Common myeloid progenitor, CD34-positive (primary cell): Measurements from ENCODE around the gene TGFA.

Experiments
- CTCF ChIA-PET: fragments of 350-600 bp; sonication (Branson Sonifier 250); formaldehyde crosslinking; loops from one replicate; lab custom pipeline; 2021; ENCODE audit warnings: antibody characterized with exemption; lab: Charles Lee
- POLR2A ChIA-PET: fragments of 350-600 bp; sonication (Branson Sonifier 250); formaldehyde crosslinking; loops from one replicate; lab custom pipeline; 2021; ENCODE audit warnings: antibody characterized with exemption; lab: Charles Lee
- DNase-seq, 3 donors: peaks; one replicate each; pipeline versions ENCODE4 v3.0.0 to v3.0.0-alpha.2; 2013
- H3K27ac ChIP-seq, 2 experiments: 1 replicate in 1 of 2; 2 replicates in 1 of 2; pipeline ENCODE4 v1.7.0; 2013; ENCODE audit warnings: inconsistent platforms in 2 of 2, low read length in 2 of 2, mild to moderate bottlenecking in 2 of 2, low read depth in 1 of 2, moderate library complexity in 1 of 2; ENCODE audit not compliant: severe bottlenecking in 2 of 2, insufficient read depth in 1 of 2, poor library complexity in 1 of 2
- H3K27me3 ChIP-seq, 5 experiments: replicated peaks in 2 of 5; 1 replicate in 3 of 5; 2 replicates in 2 of 5; pipeline versions ENCODE4 v1.6.1 to v1.7.0; 2013; ENCODE audit warnings: low read length in 4 of 5, mild to moderate bottlenecking in 2 of 5, moderate library complexity in 2 of 5, inconsistent platforms in 1 of 5; ENCODE audit not compliant: insufficient read depth in 5 of 5, control insufficient read depth in 4 of 5
- H3K36me3 ChIP-seq, 4 experiments: 1 replicate in 2 of 4; 2 replicates in 2 of 4; pipeline versions ENCODE4 v1.6.1 to v1.7.0; 2013; ENCODE audit warnings: low read length in 3 of 4, control low read depth in 1 of 4, mild to moderate bottlenecking in 1 of 4; ENCODE audit not compliant: control insufficient read depth in 4 of 4, insufficient read depth in 4 of 4
- H3K4me1 ChIP-seq, 4 experiments: 1 replicate in 3 of 4; 2 replicates in 1 of 4; pipeline versions ENCODE4 v1.6.1 to v1.7.1; 2013; ENCODE audit warnings: low read length in 3 of 4, mild to moderate bottlenecking in 3 of 4, control low read depth in 1 of 4, inconsistent platforms in 1 of 4, moderate library complexity in 1 of 4; ENCODE audit not compliant: control insufficient read depth in 4 of 4, insufficient read depth in 4 of 4; ENCODE audit errors: control extremely low read depth in 1 of 4
- H3K4me3 ChIP-seq, 7 experiments: 1 replicate in 4 of 7; 2 replicates in 3 of 7; pipeline versions ENCODE4 v1.5.1 to v1.7.0; 2013; ENCODE audit warnings: mild to moderate bottlenecking in 7 of 7, low read length in 6 of 7, moderate library complexity in 6 of 7, inconsistent platforms in 2 of 7, low read depth in 2 of 7, control low read depth in 1 of 7; ENCODE audit not compliant: insufficient read depth in 4 of 7, control insufficient read depth in 1 of 7; ENCODE audit errors: extremely low read depth in 1 of 7
- H3K9me3 ChIP-seq, 5 experiments: 1 replicate in 4 of 5; 2 replicates in 1 of 5; pipeline versions ENCODE4 v1.6.1 to v1.7.1; 2013; ENCODE audit warnings: low read length in 4 of 5, mild to moderate bottlenecking in 2 of 5, inconsistent platforms in 1 of 5, low read depth in 1 of 5, moderate library complexity in 1 of 5; ENCODE audit not compliant: control insufficient read depth in 4 of 5, insufficient read depth in 2 of 5; ENCODE audit errors: control extremely low read depth in 1 of 5
- whole genome bisulfite sequencing: methylation state at CpG from one replicate; pipeline ENCODE4 v1.1.5; 2013; ENCODE audit not compliant: insufficient coverage; 5-methylcytosine and 5-hydroxymethylcytosine counted together

The TGFA gene

GRCh38 chr2:70411483-70412125 is 142.0 kb downstream of the TGFA start:
- H3K9me3 ChIP-seq, result no peaks in the 10 kb centered on the region
- H3K27ac ChIP-seq, result no peak overlapping the region
- DNase-seq, result no peak
- POLR2A ChIA-PET, result no interaction called here
- peaks cover 0 to 6% (median 0%) of the 10 kb centered on the region in 5 experiments for H3K27me3 ChIP-seq
- H3K36me3 ChIP-seq, result no peaks in the 10 kb centered on the region
- CTCF ChIA-PET, result no interaction called here
- no peak overlapping the region for H3K4me3 ChIP-seq
- H3K4me1 ChIP-seq, result peaks cover 0 to 3% (median 0%) of the 10 kb centered on the region in 4 experiments
- 91% methylated on average over 5 of the region's 6 CpGs for WGBS

GRCh38 chr2:70403267-70404053 is 150.2 kb downstream of the TGFA start:
- Histone ChIP-seq H3K4me3 (no peak overlapping the region), H3K36me3 (no peaks in the 10 kb centered on the region), H3K9me3 (peaks cover 0 to 6% (median 0%) of the 10 kb centered on the region in 5 experiments), H3K4me1 (no peaks in the 10 kb centered on the region), H3K27me3 (peaks cover 0 to 4% (median 0%) of the 10 kb centered on the region in 5 experiments), H3K27ac (no peak overlapping the region)
- POLR2A ChIA-PET, result no interaction called here
- 96% methylated on average over 7 of the region's 8 CpGs for WGBS
- CTCF ChIA-PET, result no interaction called here
- no peak for DNase-seq

- Histone ChIP-seq H3K9me3 (peaks cover 0 to 6% (median 0%) of the 10 kb centered on the region in 5 experiments), H3K4me3 (no peak overlapping the region), H3K36me3 (no peaks in the 10 kb centered on the region), H3K4me1 (peaks cover 5 to 18% (median 12%) of the 10 kb centered on the region in 4 experiments), H3K27me3 (peaks cover 0 to 4% (median 0%) of the 10 kb centered on the region in 5 experiments), H3K27ac (no peak overlapping the region)
- DNase-seq, result no peak
- 91% methylated on average over 1 of the region's 3 CpGs for WGBS
- POLR2A ChIA-PET, result no interaction called here
- CTCF ChIA-PET, result interaction anchor here (1.0 to 1.1 kb wide), 2 partner anchors 9 to 13 kb away, joined by 3 read pairs; no protein-coding TSS in a partner anchor
Measured at GRCh38 chr2:70400539-70400938, 153.1 kb downstream of the TGFA start.

GRCh38 chr2:70399046-70399445 is 154.6 kb downstream of the TGFA start:
- H3K27me3 ChIP-seq, result peaks cover 0 to 4% (median 0%) of the 10 kb centered on the region in 5 experiments
- ChIA-PET CTCF (no interaction called here), POLR2A (no interaction called here)
- H3K4me1 ChIP-seq, result peaks cover 5 to 18% (median 14%) of the 10 kb centered on the region in 4 experiments
- no peaks in the 10 kb centered on the region for H3K36me3 ChIP-seq
- no peak overlapping the region for H3K27ac ChIP-seq
- 100% methylated on average over 1 of the region's 1 CpG for WGBS
- no peak for DNase-seq
- H3K9me3 ChIP-seq, result no peaks in the 10 kb centered on the region
- no peak overlapping the region for H3K4me3 ChIP-seq
